ENCODE results near the gene TMEM92.

- TF ChIP-seq EZH2 (IDR thresholded peaks at IDR 0.05; ENCODE audit: insufficient read depth, poor library complexity, severe bottlenecking) (no peak), EZH2phosphoT487 (IDR thresholded peaks at IDR 0.05; ENCODE audit: insufficient read depth, low read depth) (no peak)
Observed at GRCh38 chr17:50290933-50291332, 16.7 kb downstream of the TMEM92 start.
